HS-5 (cell line): ENCODE measurements around the gene OR10G7.
A peak's percentile ranks its signal among the peaks of the same experiment; 100 is the strongest.

Source experiments
- DNase-seq: peaks from one replicate; pipeline ENCODE4 v3.0.0-alpha.2; 2012; ENCODE audit warnings: low read depth

OR10G7 gene, protein sequence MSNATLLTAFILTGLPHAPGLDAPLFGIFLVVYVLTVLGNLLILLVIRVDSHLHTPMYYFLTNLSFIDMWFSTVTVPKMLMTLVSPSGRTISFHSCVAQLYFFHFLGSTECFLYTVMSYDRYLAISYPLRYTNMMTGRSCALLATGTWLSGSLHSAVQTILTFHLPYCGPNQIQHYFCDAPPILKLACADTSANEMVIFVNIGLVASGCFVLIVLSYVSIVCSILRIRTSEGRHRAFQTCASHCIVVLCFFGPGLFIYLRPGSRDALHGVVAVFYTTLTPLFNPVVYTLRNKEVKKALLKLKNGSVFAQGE

DNA sequence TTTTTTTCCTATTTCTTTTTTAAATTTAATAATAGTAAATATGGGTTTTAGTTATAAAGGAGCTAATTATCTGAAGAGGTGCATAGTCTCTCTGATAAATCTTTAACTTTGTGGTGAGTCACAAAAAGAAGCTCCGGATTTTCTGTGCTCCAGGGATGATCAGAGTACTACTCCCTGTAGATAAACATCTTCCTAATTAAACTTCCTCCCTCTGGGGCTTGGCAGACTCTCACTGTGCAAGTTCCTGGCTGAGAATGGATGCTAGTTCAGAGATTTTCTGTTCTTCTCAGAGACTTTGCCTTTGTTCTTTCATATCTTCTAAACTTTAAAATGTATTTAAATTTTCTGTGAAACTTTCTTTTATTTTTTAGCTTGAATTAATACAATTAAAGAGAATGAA, at the start of gene OR10G7:
OR10G7 (minus strand) TSS at position 72 of the 400 bp plus-strand sequence. CDS start 2,324 bp downstream, outside the sequence.
- no peak for DNase-seq

DNA sequence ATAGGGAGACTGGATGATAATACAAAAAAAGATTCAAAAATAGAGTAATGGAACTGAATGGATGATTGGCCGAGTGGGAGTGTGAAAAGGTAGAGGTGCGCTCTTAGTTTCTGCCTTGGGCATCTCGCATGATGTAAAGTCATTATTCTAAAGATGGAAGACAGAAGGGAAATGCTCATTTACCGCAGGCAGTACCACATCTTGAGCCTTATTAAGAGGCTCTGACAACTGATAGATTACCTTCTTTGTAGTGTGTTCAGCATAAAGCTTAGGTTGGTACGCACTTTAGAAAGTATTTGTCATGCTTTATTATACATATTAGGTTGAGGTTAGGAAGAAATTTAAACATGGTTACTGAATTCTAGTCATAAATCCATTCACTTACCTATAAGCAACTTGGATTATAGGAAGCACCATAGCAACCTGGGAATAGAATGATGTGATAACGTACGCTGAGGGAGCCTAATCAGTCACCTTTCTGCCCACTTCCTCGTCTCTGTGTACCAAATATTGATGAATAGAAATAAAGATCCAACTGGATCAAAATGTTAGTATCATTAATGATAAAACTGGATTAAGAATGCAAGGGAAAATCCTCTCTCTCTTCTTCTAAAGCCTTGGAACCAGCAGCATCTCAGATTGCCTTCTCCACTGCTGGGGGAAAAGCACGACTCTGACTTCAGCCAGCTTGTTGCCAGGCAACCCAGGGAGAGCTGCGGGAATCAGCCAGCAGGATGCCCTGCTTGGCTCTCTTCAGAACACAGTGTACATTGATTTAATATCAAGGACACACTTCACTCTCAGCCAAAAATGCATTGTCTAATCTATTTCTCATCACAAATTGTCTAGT, 45.1 kb upstream of the OR10G7 start:
- no peak for DNase-seq

DNA sequence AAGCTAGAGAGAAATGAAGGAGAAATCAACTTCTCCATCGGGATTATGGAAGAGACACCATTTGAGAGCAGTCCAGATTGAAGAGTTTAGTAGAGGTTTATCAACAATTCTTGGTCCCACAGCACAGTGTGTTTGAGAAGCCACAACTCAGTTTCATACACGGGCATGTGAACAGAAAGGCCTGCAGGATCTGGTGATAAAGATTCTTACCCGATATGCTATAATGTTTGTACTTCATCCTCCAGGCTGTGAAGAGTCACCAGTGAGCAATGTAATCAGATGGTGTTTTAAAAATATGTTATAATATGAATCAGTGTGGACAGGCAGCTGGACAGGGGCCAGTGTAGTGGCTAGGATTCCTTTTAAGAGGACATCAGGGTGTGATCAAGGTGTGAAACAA, 44.5 kb upstream of the OR10G7 start:
- DNase-seq = peak; percentile 13

- no peak for DNase-seq
Measured at GRCh38 chr11:124082371-124082770, 41.2 kb upstream of the OR10G7 start.

- DNase-seq = no peak
Measured at GRCh38 chr11:124081483-124081882, 40.4 kb upstream of the OR10G7 start.

- peak; percentile 16 for DNase-seq
Measured at GRCh38 chr11:124080327-124081001, 39.3 kb upstream of the OR10G7 start.

GRCh38 chr11:124079631-124080326, 38.7 kb upstream of the OR10G7 start:
- DNase-seq = no peak

DNA sequence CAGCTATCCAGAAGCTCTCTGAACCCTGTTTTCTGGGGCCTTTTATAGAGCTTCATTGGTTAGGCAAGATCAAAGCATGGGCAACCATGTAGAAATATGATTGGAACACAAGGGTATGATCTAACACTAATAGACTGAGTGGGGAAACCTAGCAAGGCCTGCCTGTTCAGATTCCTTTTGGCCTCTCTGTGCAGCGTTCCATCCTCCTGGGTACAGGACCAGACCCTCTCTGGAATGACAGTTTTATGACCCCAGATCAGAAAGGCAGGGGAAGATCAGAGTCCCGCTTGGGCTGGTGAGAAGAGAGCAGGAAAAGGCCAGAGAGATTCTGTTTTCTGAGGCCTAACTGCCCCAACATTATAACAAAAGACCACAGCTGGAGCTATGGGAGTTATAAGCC, 37.5 kb upstream of the OR10G7 start:
- DNase-seq = no peak

GRCh38 chr11:124077266-124077665, 36.1 kb upstream of the OR10G7 start:
- DNase-seq = no peak

GRCh38 chr11:124075841-124076651, 34.9 kb upstream of the OR10G7 start:
- DNase-seq = no peak

GRCh38 chr11:124075492-124075840, 34.3 kb upstream of the OR10G7 start:
- no peak for DNase-seq

GRCh38 chr11:124074554-124074953, 33.4 kb upstream of the OR10G7 start:
- DNase-seq = no peak

DNA sequence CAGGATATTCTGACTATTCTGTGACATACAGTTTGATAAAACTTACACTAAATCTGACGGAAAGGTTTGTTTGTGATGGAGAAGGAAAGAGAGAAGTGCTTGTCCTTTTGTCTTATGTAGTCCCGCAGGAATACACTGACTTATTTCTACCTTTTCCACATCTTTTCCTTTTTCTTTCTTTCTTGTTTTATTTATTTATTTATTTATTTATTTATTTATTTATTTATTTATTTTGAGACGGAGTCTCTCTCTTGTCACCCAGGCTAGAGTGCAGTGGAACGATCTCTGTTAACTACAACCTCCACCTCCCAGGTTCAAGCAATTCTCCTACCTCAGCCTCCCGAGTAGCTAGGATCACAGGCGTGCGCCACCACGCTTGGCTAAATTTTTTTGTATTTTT, 31.0 kb upstream of the OR10G7 start:
- DNase-seq = no peak

- no peak for DNase-seq
Measured at GRCh38 chr11:124071623-124071948, 30.5 kb upstream of the OR10G7 start.

GRCh38 chr11:124070915-124071622, 29.9 kb upstream of the OR10G7 start:
- DNase-seq = peak; percentile 43

DNA sequence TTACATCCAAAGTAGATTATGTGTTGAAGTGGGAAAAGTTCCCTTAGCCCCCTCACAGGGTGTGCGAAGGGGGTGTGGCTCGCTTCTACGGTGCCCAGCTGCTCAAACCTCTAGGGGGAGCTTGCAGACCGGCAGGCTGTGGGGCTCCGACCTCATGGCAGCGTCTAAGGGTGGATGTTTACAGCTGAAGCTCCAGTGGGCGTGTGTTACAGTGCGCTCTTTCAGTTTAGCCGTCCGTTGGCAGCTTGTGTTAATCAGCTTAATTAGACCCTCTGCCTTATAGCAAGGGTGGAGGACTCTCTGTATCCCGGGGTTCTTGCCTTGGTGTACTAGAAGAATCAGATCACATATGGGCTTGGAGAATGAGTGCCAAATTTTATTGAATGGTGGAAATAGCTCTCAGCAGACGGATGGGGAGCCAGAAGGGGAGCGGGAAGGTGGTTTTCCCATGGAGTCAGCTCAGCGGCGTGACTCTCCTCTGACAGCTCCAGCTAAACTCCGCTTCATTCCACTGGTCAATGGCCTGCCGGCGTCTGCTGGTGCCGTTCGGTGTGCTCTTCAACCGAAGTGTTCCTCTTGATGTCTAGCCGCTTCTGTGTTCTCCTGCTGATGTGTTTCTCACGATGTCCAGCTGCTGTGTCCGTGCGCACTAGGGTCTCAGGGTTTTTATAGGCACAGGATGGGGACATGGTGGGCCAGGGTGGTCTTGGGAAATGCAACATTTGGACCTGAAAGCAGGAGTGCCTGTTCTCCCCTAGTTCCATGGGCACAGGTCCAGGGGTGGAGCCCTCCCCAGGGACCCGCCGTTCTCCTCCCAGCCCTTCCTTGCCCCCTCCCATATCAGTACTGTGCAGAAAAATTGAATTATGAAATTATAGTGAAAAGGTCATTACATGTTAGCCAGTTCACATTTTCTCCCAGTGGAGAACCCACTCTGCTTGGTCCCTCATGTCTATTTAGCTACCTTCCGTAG, 28.6 kb upstream of the OR10G7 start:
- DNase-seq = no peak

GRCh38 chr11:124068601-124069110, 27.5 kb upstream of the OR10G7 start:
- no peak for DNase-seq

DNA sequence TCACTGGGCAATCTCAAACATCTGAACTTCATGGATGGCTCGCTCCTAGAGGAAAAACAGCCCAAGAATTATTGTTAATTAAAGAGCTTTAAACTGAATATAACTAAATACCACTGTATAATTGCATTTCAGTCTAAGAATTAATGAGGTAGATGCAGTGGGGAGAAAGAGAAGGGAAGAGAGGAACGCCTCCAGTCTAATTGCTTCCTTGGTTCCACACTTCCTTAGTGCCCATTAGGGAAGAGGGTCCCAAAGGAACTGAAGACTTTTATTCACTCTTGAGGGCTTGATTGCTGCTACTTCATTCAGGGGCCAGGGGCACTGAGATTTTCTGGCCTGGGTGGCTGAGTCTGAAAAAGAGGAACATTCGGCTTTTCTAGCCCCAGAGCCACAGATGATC, 11.8 kb upstream of the OR10G7 start:
- DNase-seq = no peak

GRCh38 chr11:124050748-124051147, 9.6 kb upstream of the OR10G7 start:
- no peak for DNase-seq
